CD4-positive, alpha-beta T cell treated with Interleukin-15 for 1 hour (primary cell): Measurements from ENCODE around the gene TWF2.

Experiments used
- DNase-seq: peaks from one replicate; pipeline ENCODE4 v3.0.0-alpha.2; 2020

The TWF2 gene

GRCh38 chr3:52237006-52237656, 1.8 kb downstream of the TWF2 start:
- peak; percentile 10 for DNase-seq

DNA sequence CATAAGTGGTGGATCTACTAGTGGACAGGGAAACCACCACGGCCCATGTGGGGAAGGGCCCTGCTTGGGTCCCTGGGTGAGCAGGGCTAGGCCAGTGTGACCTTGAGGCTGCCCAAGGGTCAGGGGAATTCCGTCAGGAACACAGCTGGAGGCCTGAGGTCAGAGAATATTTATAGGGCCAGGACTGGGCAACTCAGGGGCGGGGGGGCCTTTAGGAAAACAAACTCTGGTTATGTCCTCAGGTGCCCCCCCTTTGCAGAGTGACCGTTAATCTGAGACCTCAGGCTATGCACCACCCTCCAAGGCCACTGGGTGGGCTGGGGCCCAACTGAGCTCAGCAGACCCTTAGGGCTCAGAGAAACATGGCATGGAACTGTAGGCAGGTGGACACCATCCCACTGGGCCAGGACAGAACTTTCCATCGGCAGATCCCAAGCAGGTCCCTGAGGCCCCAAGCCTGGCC, 2.5 kb downstream of the TWF2 start:
- DNase-seq = no peak

DNA sequence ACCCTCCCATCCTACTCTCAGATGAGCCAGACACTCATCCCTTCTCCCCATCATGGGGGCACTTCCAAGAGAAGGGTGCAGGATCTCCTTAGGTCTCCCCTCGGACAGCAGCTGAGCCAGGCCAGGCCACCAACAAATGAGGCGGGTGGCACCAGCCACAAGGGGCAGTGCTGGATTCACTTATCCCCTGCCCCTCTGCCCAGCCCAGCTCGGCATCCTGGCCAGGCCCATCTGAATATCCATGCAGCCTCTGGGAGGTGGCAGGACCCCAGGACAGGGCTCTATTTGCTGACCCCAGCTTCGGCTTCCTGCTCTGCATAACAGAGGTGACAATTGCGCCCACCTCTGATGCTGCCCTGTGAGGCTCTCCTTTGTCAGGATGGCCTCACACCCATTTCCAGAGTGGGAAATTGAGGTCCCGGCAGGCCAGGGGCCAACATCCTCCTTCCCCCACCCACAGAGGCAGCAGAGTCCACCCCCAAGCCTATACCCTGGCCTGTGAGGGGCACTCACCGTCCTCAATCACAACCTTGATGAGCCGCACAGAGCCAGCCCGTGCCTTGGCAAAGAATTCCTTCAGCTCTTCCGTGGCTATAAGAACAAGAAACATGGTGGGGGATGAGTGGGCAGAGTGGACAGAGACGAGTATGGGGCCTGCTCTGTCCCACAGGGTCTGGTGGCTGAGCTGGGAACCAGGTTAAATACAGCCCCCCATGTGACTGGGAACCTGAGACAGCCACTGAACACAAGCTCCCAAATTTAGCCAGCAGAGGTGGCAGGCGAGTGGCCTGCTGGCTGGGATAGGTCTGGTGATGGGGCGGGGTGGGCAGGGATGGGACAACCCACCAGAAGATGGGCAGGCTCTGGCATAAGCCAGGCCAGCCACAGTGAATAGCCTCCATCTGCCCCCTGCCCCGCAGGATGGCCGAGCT, 4.2 kb downstream of the TWF2 start:
- no peak for DNase-seq

GRCh38 chr3:52233968-52234367, 5.0 kb downstream of the TWF2 start:
- no peak for DNase-seq

GRCh38 chr3:52233108-52233591, 5.8 kb downstream of the TWF2 start:
- DNase-seq = no peak

DNA sequence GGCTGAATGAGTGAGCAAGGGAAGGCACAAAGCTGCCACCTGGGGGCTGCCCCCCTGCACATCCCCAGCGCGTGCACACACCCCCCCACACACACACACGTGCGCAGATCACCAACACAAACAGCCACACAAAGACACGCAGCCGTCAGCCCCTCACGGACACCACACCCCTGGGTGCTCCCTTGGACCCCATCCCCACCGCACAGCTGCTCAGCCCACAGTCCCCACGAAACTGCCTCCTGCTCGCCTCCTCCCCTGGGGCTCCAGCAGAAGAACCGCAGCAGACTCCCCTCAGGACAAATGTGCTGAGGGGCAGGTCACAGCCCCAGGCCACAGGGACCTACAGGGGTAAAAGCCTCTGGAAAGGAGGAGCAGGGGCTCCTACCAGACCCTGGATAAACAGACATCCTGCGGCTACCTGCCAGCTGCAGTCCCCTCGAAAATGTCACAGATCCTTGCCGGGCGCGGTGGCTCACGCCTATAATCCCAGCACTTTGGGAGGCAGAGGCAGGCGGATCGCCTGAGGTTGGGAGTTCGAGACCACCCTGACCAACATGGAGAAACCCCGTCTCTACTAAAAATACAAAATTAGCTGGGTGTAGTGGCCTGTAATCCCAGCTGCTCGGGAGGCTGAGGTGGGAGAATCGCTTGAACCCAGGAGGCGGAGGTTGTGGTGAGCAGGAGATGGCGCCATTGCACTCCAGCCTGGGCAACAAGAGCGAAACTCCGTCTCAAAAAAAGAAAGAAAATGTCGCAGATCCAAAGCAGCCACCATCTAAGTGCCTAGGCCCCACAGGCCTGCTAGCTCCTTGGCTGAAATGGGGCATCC, 6.5 kb downstream of the TWF2 start:
- DNase-seq = no peak

GRCh38 chr3:52231502-52232278, 7.3 kb downstream of the TWF2 start:
- peak; percentile 83 for DNase-seq

DNA sequence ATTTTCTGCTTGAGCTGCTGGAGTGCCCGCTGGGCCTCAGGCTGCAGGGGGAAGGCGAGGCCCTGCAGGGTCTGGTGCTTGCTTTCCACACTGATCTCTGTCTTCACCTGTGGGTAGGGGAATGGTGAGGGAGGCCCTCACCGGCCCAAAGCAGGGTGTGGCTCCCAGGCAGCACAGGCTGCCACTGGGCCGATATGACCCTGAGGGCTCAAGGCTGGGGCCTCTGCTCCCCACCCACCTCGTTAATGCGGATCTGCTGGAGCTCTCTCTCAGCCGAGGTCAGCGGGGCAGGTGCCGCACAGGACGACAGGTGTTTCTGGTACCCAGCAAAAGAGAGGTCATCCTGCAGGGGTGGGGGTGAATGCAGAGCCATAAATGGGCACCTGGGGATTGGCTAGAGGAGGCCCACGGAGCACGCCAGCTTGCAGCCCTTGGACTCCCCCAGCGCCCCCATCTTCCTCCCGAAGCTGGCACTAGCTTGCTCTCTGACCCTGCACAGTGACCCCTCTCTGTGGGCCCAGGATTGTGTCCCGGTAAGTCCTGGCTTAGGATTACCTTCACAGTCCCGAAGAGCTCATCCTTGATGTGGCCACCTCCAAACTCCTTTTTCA, 8.0 kb downstream of the TWF2 start:
- no peak for DNase-seq

DNA sequence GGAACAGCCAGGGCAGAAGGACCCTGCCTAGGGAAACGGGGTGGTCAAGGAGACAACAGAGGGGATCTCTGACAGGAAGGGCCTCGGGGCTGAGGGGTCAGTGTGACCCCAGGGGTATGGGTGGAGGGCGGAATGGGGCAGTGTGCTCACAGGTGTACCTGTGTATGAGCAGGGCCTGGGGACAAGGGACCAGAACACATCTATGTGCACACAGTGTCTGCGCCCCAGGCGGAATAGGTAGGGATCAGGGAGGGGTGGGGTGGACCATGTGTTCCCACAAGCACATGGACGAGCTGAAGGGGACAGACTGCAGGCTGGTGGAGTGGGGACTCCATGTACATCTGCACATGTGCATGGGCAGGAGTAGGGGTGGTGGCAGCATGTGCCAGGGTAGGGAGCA, 8.5 kb downstream of the TWF2 start:
- DNase-seq = peak; percentile 16

DNA sequence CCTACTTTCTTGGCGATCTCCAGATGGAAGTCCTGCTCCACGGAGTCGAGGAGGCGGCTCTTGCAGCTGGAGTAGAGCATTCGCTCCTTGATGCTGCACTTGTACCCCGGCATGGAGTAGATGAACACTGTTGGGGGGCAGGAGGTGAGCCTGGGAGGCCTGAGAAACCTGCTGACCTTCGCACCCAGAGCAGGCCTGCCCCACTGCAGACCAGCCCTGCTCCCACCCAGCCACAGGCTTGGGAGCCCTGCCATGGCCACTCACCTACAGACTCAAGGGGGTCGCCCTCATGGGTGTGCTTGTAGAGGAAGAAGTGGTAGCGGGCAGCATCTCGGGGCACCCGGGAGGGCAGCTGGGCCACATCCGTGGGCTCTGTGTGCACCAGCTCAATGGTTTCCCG, 9.3 kb downstream of the TWF2 start:
- DNase-seq = no peak

GRCh38 chr3:52228751-52229291, 10.1 kb downstream of the TWF2 start:
- DNase-seq = peak; percentile 13

GRCh38 chr3:52228266-52228665, 10.7 kb downstream of the TWF2 start:
- peak; percentile 1 for DNase-seq

DNA sequence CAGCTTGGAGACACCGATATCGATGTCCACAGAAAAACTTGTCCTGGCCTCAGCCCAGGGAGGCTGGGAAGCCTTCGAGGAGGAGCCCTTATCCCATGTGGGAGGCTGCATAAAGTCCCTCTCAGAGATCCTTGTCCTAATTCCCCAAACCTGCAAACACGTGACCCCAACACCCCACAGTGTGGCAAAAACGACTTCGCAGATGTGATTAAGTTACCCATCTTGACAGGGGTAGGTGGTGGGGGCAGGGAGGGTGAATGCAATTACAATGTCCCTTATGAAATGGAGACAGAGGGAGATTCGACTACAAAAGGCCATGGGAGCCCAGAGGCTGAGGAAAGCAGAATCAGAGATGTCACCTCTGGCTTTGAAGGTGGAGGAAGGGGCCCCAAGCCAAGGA, 11.2 kb downstream of the TWF2 start:
- DNase-seq = peak; percentile 4

DNA sequence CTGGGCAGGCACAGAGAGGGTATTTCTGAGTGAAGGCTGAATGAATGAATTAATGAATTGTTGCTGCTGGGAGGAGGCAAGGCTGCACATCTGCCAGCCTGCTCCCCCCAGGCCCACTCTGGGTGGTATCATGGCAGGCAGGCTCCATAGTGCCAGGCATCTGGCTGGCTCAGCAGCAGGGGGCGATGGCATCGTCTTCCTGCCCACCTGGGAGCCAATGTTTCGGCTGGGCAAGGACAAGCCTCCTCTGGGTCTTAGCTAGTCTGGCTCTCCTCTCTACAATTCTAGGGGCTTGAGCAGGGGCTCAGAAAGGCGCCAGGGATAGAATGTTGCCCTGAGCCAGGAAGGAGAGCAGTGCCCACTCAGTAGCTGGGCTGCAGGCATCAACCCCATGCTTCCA, 11.8 kb downstream of the TWF2 start:
- DNase-seq = peak; percentile 12

DNA sequence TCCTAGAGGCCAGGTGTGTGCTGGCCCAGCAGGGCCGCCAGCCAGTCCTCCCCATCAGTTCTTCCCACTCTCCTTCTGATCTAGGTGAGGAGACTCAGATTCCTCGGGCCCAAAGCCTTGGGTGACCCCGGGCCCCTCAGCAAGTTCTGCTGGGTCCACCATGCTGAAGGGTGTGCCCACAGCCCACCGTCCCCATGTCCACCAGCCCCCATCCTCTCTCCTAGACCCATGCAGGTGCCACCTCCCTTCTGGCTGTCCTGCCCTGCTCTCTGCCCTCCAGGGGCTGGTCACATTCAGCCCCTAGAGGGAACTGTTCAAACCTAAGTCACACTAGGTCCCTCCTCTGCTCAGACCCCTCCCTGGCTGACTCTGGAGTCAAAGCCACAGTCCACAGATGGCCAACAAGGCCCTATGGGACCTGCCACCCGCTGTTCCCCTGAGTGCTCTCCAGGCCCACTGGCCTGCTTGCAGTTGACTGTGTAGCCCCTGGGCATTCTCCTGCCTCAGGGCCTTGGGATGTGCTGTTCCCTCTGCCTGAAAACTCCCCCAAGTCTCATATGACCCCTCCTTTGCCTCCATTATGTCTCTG, 12.6 kb downstream of the TWF2 start:
- peak; percentile 13 for DNase-seq

GRCh38 chr3:52225452-52226228, 13.3 kb downstream of the TWF2 start, which contains the start of gene TLR9:
TSS of gene TLR9 (minus strand) at chr3:52225645. CDS start at chr3:52225529, 116 bp downstream.
- peak; percentile 81 for DNase-seq

DNA sequence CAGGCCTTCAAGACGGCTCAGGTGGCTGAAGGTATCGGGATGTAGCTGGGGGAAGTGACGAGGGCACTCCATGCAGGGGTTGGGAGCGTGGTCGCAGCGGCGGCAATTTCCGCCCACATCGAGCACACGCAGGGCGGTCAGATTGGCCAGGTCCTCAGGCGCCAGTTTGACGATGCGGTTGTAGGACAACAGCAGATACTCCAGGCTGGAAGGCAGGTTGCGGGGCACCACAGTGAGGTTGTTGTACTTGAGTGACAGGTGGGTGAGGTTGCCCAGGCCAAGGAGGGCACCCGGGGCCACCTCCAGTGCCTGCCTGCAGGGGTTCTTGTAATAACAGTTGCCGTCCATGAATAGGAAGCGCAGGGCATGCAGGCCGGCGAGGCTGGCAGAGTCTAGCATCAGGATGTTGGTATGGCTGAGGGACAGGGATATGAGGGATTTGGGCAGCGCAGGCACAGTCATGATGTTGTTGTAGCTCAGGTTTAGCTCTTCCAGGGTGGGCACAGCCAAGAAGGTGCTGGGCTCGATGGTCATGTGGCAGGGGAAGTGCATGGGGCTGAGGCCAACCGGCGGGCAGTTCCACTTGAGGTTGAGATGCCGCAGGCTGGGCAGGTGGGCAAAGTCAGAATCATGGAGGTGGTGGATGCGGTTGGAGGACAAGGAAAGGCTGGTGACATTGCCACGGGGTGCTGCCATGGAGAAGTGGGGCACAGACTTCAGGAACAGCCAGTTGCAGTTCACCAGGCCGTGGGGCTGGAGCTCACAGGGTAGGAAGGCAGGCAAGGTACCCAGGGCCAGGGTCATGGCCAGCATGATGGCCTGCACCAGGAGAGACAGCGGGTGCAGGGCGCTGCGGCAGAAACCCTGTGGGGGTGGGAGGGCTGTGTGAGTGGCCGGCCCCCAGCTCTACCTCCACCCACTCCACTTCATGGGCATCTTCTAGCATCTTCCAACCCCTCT, 15.2 kb downstream of the TWF2 start:
- DNase-seq = no peak

DNA sequence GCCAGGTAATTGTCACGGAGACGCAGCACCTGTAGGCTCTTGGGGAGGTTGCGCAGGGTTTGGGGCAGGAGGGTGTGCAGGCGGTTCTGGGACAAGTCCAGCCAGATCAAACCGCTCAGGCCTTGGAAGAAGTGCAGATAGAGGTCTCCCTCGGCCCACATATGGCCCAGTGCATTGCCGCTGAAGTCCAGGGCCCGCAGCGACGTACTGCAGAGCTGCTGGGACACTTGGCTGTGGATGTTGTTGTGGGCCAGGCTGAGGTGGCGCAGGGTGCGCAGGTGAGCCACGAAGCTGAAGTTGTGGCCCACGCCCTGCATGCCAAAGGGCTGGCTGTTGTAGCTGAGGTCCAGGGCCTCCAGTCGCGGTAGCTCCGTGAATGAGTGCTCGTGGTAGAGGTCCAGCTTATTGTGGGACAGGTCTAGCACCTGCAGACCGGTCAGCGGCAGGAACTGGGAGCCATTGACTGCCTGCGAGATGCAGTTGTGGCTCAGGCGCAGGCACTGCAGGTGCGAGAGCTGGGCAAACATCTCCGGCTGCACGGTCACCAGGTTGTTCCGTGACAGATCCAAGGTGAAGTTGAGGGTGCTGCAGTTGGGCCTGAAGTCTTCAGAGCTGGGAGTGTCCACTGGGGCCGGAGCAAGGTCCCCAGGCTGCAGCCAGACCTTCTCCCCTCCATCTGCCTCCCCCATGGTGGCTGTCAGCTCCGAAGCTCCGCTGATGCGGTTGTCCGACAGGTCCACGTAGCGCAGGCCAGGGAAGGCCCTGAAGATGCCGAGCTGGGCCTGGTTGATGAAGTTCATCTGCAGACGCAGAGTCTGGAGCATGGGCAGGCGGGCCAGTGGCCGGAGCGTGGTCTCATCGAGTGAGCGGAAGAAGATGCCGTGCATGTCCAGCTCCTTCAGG, 16.4 kb downstream of the TWF2 start:
- DNase-seq = no peak
